ENCODE data around the gene PCDHGA10. TPM values are rescaled to one million over a fixed set of nuclear protein-coding genes. Genes with fewer than 3 reads are reported as not detected.
A peak's percentile ranks its signal among the peaks of the same experiment; 100 is the strongest.
"Not testable (repeated sequence)": the region's sequence is repeated elsewhere in the genome, so short reads cannot be mapped to it uniquely, and the experiment has no call there.

The PCDHGA10 gene
- total RNA-seq, 1 donor from 2014 or later: 4.4 TPM

GRCh38 chr5:141383345-141383744 lies 29.4 kb upstream of the PCDHGA10 start:
- no peak for DNase-seq (ENCODE audit: low spot score in 2 of 2)
- no peaks in the 10 kb centered on the region for H3K27me3 ChIP-seq
- intact Hi-C loops (cut with DNase I): no loop called here
- H3K4me1 ChIP-seq: no peaks in the 10 kb centered on the region
- H3K4me3 ChIP-seq: no peak overlapping the region
- H3K27ac ChIP-seq: no peak overlapping the region
- peaks cover 81 to 96% of the 10 kb centered on the region in 2 donors for H3K9me3 ChIP-seq
- TF ChIP-seq, protein P1, sequence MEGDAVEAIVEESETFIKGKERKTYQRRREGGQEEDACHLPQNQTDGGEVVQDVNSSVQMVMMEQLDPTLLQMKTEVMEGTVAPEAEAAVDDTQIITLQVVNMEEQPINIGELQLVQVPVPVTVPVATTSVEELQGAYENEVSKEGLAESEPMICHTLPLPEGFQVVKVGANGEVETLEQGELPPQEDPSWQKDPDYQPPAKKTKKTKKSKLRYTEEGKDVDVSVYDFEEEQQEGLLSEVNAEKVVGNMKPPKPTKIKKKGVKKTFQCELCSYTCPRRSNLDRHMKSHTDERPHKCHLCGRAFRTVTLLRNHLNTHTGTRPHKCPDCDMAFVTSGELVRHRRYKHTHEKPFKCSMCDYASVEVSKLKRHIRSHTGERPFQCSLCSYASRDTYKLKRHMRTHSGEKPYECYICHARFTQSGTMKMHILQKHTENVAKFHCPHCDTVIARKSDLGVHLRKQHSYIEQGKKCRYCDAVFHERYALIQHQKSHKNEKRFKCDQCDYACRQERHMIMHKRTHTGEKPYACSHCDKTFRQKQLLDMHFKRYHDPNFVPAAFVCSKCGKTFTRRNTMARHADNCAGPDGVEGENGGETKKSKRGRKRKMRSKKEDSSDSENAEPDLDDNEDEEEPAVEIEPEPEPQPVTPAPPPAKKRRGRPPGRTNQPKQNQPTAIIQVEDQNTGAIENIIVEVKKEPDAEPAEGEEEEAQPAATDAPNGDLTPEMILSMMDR (IDR thresholded peaks at IDR 0.05): no peak
- peaks cover 0 to 6% of the 10 kb centered on the region in 2 donors for H3K36me3 ChIP-seq

- intact Hi-C loops (cut with DNase I): no loop called here
- Histone ChIP-seq H3K9me3 (peaks cover 86 to 96% of the 10 kb centered on the region in 2 donors), H3K27ac (no peak overlapping the region), H3K27me3 (no peaks in the 10 kb centered on the region), H3K4me3 (no peak overlapping the region), H3K36me3 (peaks cover 0 to 6% of the 10 kb centered on the region in 2 donors), H3K4me1 (no peaks in the 10 kb centered on the region)
- no peak for DNase-seq (ENCODE audit: low spot score in 2 of 2)
- TF ChIP-seq, protein P1 (IDR thresholded peaks at IDR 0.05): no peak
Observed at GRCh38 chr5:141384471-141385267, 28.1 kb upstream of the PCDHGA10 start.

- H3K27ac ChIP-seq; DNase-seq (ENCODE audit: low spot score in 2 of 2); H3K4me1 ChIP-seq; H3K27me3 ChIP-seq; intact Hi-C loops (cut with DNase I); H3K36me3 ChIP-seq: not testable (repeated sequence)
- TF ChIP-seq, protein P1 (IDR thresholded peaks at IDR 0.05): peak in 2 of 3 experiments; percentile 14 to 15
- Histone ChIP-seq H3K9me3 (peaks cover 82 to 97% of the 10 kb centered on the region in 2 donors), H3K4me3 (peak within 1 kb of the TSS in 1 of 2 donors; percentile 23)
Observed at GRCh38 chr5:141387557-141388311, 25.1 kb upstream of the PCDHGA10 start, which contains the start of gene PCDHGB4. PCDHGB4 (plus strand) TSS chr5:141387698; CDS start chr5:141387885, 187 bp downstream.

DNA sequence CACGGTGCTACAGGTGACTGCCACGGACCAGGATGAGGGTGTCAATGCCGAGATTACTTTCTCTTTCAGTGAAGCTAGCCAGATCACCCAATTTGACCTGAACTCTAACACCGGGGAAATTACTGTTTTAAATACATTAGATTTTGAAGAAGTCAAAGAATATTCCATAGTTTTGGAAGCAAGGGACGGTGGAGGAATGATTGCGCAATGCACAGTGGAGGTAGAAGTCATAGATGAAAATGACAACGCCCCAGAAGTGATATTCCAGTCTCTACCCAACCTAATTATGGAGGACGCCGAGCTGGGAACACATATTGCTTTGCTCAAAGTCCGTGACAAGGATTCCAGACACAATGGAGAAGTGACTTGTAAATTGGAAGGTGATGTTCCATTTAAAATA lies 24.1 kb upstream of the PCDHGA10 start:
- no peak for DNase-seq (ENCODE audit: low spot score in 2 of 2)
- H3K27ac ChIP-seq: no peak overlapping the region
- H3K9me3 ChIP-seq: peaks cover 83 to 97% of the 10 kb centered on the region in 2 donors
- intact Hi-C loops (cut with DNase I): no loop called here
- H3K4me3 ChIP-seq: peak overlapping the region in 1 of 2 donors; percentile 23
- H3K4me1 ChIP-seq: no peaks in the 10 kb centered on the region
- no peaks in the 10 kb centered on the region for H3K27me3 ChIP-seq
- peaks cover 0 to 9% of the 10 kb centered on the region in 2 donors for H3K36me3 ChIP-seq
- TF ChIP-seq, protein P1 (IDR thresholded peaks at IDR 0.05): no peak

DNA sequence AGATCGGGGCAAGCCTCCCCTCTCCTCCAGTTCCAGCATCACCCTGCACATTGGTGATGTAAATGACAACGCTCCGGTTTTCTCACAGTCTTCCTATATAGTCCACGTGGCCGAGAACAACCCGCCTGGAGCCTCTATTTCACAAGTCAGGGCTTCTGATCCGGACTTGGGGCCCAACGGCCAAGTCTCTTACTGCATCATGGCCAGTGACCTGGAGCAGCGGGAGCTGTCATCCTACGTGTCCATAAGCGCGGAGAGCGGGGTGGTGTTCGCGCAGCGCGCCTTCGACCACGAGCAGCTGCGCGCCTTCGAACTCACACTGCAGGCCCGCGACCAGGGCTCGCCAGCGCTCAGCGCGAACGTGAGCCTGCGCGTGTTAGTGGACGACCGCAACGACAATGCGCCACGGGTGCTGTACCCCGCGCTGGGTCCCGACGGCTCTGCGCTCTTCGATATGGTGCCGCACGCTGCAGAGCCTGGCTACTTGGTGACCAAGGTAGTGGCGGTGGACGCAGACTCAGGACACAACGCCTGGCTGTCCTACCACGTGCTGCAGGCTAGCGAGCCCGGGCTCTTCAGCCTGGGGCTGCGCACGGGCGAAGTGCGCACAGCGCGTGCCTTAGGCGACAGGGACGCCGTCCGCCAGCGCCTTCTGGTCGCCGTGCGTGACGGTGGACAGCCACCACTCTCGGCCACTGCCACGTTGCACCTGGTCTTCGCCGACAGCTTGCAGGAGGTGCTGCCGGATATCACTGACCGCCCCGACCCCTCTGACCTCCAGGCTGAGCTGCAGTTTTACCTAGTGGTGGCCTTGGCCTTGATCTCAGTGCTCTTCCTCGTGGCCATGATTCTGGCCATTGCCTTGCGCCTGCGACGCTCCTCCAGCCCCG lies 23.4 kb upstream of the PCDHGA10 start:
- intact Hi-C loops (cut with DNase I): no loop called here
- H3K27me3 ChIP-seq: no peaks in the 10 kb centered on the region
- no peak overlapping the region for H3K27ac ChIP-seq
- H3K4me1 ChIP-seq: no peaks in the 10 kb centered on the region
- peaks cover 0 to 9% of the 10 kb centered on the region in 2 donors for H3K36me3 ChIP-seq
- no peak for DNase-seq (ENCODE audit: low spot score in 2 of 2)
- TF ChIP-seq, protein P1 (IDR thresholded peaks at IDR 0.05): no peak
- peaks cover 83 to 97% of the 10 kb centered on the region in 2 donors for H3K9me3 ChIP-seq
- H3K4me3 ChIP-seq: no peak overlapping the region
